Measurements from ENCODE around the gene CCNC.

CCNC gene

GRCh38 chr6:99507648-99508047 is 60.8 kb downstream of the CCNC start:
- DNase-seq (ENCODE audit: low read depth) = no peak
- TF ChIP-seq CTCF (IDR thresholded peaks at IDR 0.05; ENCODE audit: control insufficient read depth, extremely low read depth, insufficient read depth) = no peak
- no peak overlapping the region for H3K4me3 ChIP-seq (ENCODE audit: low read depth, low read length)

DNA sequence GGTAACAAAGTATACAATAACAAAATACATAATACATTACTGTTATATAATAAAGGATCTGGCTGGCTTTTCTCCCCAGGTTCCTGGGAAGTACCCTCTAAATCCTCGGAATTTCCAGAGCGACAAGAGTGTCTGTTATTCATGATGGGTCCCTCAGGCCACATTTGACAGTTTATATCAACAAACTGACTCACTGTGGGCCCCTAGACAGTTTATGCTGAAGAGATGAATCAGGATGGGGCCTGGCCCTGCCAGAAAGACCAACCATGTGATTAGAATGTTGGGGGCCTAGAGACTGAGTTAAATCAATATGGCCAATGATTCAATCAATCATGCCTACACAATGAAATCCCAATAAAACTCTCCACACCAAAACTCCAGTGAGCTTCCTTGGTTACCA is 66.7 kb downstream of the CCNC start:
- no peak overlapping the region for H3K4me3 ChIP-seq (ENCODE audit: low read depth, low read length)
- DNase-seq (ENCODE audit: low read depth) = no peak
- TF ChIP-seq CTCF (IDR thresholded peaks at IDR 0.05; ENCODE audit: control insufficient read depth, extremely low read depth, insufficient read depth) = no peak

DNA sequence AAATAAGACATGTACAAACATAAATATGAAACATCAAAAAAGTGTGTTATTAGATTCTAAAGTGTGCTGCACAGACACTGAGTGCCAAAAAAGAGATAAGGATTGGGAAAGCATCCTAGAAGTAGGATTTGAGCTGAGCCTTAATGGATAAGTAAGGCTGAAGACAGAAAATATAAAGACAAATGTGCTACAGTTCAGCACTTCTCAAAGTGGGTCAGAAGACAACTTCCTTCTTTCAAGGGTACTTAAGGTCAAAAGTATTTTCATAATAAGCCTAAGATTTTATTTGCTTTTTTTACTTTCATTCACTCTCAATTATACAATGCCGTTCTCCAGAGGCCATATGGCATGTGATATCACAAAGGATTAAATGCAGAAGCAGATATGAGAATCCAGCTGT is 70.0 kb downstream of the CCNC start:
- no peak for DNase-seq (ENCODE audit: low read depth)
- H3K4me3 ChIP-seq (ENCODE audit: low read depth, low read length) = no peak overlapping the region
- TF ChIP-seq CTCF (IDR thresholded peaks at IDR 0.05; ENCODE audit: control insufficient read depth, extremely low read depth, insufficient read depth) = no peak

DNA sequence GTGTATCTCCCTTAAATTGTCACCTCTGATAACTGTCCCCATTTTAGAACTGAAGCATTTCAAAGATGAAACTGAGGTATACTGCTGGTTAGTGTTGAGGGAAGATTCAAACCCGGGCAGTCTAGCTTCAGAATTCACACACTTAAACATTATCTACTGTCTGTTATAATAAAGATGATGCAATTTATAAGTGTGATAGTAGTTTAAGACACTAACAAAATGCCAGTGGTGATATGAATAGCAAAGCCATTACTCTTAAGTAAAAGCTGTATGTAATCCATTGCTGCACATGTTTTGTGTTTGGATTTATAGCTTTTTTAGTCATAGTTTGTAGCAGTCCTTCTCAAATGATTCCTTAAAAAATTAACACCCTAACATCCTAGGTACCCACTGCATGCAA is 73.0 kb downstream of the CCNC start:
- no peak for DNase-seq (ENCODE audit: low read depth)
- H3K4me3 ChIP-seq (ENCODE audit: low read depth, low read length) = no peak overlapping the region
- TF ChIP-seq CTCF (IDR thresholded peaks at IDR 0.05; ENCODE audit: control insufficient read depth, extremely low read depth, insufficient read depth) = no peak

Data from LNCaP clone FGC (cell line).